Right lobe of liver (tissue), 6 donors: ENCODE results near the gene UCK2. TPM values are rescaled to one million over a fixed set of nuclear protein-coding genes. Genes with fewer than 3 reads are reported as not detected.
A peak's percentile ranks its signal among the peaks of the same experiment; 100 is the strongest.

Experiments
- ATAC-seq, 4 donors: fragments of 200-7000 bp; cut with Tn5 transposase; one replicate each; pipeline ENCODE4 v1.9.1; 2020; ENCODE audit warnings: mild to moderate bottlenecking in 4 of 4, moderate library complexity in 4 of 4
- DNase-seq, 3 donors: peaks; one replicate each; pipeline ENCODE4 v3.0.0-alpha.2; 2020
- H3K27ac ChIP-seq, 3 donors: fragments of 200-600 bp; one replicate each; pipeline ENCODE4 v1.8.0; 2022
- H3K27me3 ChIP-seq, 2 donors: fragments of 200-600 bp; one replicate each; pipeline ENCODE4 v1.8.0; 2022
- H3K36me3 ChIP-seq, 4 donors: fragments of 200-600 bp; sonication (generic) in 1 of 4; one replicate each; pipeline versions ENCODE4 v1.5.1 to v1.8.0; 2017 to 2022; ENCODE audit warnings: control low read depth in 1 of 4
- H3K4me1 ChIP-seq, 4 donors: fragments of 200-600 bp; sonication (generic) in 1 of 4; one replicate each; pipeline versions ENCODE4 v1.5.1 to v1.8.0; 2017 to 2022; ENCODE audit warnings: control low read depth in 1 of 4
- H3K4me3 ChIP-seq, 3 donors: fragments of 200-600 bp; one replicate each; pipeline ENCODE4 v1.8.0; 2022
- H3K9me3 ChIP-seq, 4 donors: fragments of 200-600 bp; sonication (generic) in 1 of 4; one replicate each; pipeline versions ENCODE4 v1.5.1 to v1.8.0; 2017 to 2022; ENCODE audit warnings: control low read depth in 1 of 4
- CTCF ChIP-seq, 4 donors: fragments of 200-600 bp in 3 of 4; fragments of 450-650 bp in 1 of 4; IDR thresholded peaks; one replicate each; pipeline versions ENCODE4 v1.5.1 to v1.8.0; 2016 to 2022; ENCODE audit warnings: antibody characterized with exemption in 4 of 4, mild to moderate bottlenecking in 2 of 4
- POLR2A ChIP-seq: fragments of 450-650 bp; IDR thresholded peaks from one replicate; pipeline ENCODE4 v1.6.1; 2017; ENCODE audit warnings: antibody characterized with exemption, mild to moderate bottlenecking
- WGBS: methylation state at CpG from one replicate; pipeline ENCODE4 v1.1.6; 2018; ENCODE audit warnings: low coverage, low lambda C conversion rate; ENCODE audit not compliant: insufficient coverage; ENCODE audit errors: missing lambda C conversion rate; 5-methylcytosine and 5-hydroxymethylcytosine counted together
- intact Hi-C, 2 donors: fragments of 100-400 bp; cut with DNase I; formaldehyde crosslinking; loops; one replicate each; pipeline versions ENCODE4 v1.11.2 to v1.14.1; 2022
- total RNA-seq, 6 experiments: library from RNA; depleted of rRNA in 2 of 6; stranded (reverse); fragments of >200 nt in 2 of 6; fragmentation: NEBNext Ultra II Directional in 3 of 6; extraction: Animal tissue kit (Norgen Biotek cat#: 25700) in 3 of 6; gene quantifications; one replicate each; pipeline versions ENCODE4 v1.1.0 to v1.2.4, GENCODE V29; 2016 to 2023
- donor health status: DM: no; HTN: yes; CAD: no.
- donor health status: DM: no; HTN: no; CAD: no.
- donor health status: DM: no; HTN: no; CAD: no.
- donor health status: DM: no; HTN: yes; CAD: no.
- donor health status: DM: no; HTN: yes; CAD: no.

Gene UCK2
- total RNA-seq, 6 experiments from 2014 or later, result 8.4 to 22.9 (median 10.4) TPM

GRCh38 chr1:165890684-165891083 is 63.3 kb downstream of the UCK2 start:
- Histone ChIP-seq H3K36me3 (no peaks in the 10 kb centered on the region), H3K4me3 (no peak overlapping the region), H3K27ac (no peak overlapping the region), H3K9me3 (no peaks in the 10 kb centered on the region), H3K4me1 (peaks cover 0 to 42% (median 9%) of the 10 kb centered on the region in 4 donors), H3K27me3 (no peaks in the 10 kb centered on the region)
- DNase-seq, result peak in 1 of 3 donors; percentile 68
- WGBS, result no CpG with 5 or more reads among the region's 1 CpG
- TF ChIP-seq CTCF (IDR thresholded peaks at IDR 0.05) (no peak), POLR2A (no peak)
- intact Hi-C loops, result no loop called here
- peak; percentile 44 to 83 (median 68) for ATAC-seq

GRCh38 chr1:165891111-165891860 is 63.9 kb downstream of the UCK2 start:
- intact Hi-C loops, result no loop called here
- ATAC-seq (no peak), DNase-seq (no peak)
- TF ChIP-seq POLR2A, result no peak
- TF ChIP-seq CTCF (IDR thresholded peaks at IDR 0.05), result no peak
- Histone ChIP-seq H3K9me3 (no peaks in the 10 kb centered on the region), H3K27ac (no peak overlapping the region), H3K4me1 (peaks cover 0 to 36% (median 7%) of the 10 kb centered on the region in 4 donors), H3K4me3 (no peak overlapping the region), H3K27me3 (no peaks in the 10 kb centered on the region), H3K36me3 (peaks cover 0 to 2% (median 0%) of the 10 kb centered on the region in 4 donors)
- WGBS, result 94% methylated on average over 6 of the region's 7 CpGs

- no peak overlapping the region for H3K27ac ChIP-seq
- H3K36me3 ChIP-seq, result peaks cover 0 to 3% (median 0%) of the 10 kb centered on the region in 4 donors
- H3K9me3 ChIP-seq, result no peaks in the 10 kb centered on the region
- no peaks in the 10 kb centered on the region for H3K27me3 ChIP-seq
- ATAC-seq (no peak), DNase-seq (no peak)
- WGBS, result 81% methylated on average over 4 of the region's 4 CpGs
- TF ChIP-seq CTCF (IDR thresholded peaks at IDR 0.05) (no peak), POLR2A (no peak)
- H3K4me3 ChIP-seq, result no peak overlapping the region
- H3K4me1 ChIP-seq, result peaks cover 0 to 21% (median 0%) of the 10 kb centered on the region in 4 donors
- intact Hi-C loops, result no loop called here
These were observed 65.5 kb downstream of the UCK2 start for GRCh38 chr1:165892935-165893334.

GRCh38 chr1:165893507-165893906 is 66.1 kb downstream of the UCK2 start:
- TF ChIP-seq CTCF (IDR thresholded peaks at IDR 0.05), result no peak
- Histone ChIP-seq H3K4me1 (peaks cover 0 to 15% (median 0%) of the 10 kb centered on the region in 4 donors), H3K27me3 (no peaks in the 10 kb centered on the region), H3K9me3 (no peaks in the 10 kb centered on the region), H3K4me3 (no peak overlapping the region), H3K27ac (no peak overlapping the region), H3K36me3 (peaks cover 0 to 3% (median 0%) of the 10 kb centered on the region in 4 donors)
- 94% methylated on average over 2 of the region's 2 CpGs for WGBS
- intact Hi-C loops, result no loop called here
- ATAC-seq (no peak), DNase-seq (no peak)
